ENCODE results near the gene GMCL1.

DNA sequence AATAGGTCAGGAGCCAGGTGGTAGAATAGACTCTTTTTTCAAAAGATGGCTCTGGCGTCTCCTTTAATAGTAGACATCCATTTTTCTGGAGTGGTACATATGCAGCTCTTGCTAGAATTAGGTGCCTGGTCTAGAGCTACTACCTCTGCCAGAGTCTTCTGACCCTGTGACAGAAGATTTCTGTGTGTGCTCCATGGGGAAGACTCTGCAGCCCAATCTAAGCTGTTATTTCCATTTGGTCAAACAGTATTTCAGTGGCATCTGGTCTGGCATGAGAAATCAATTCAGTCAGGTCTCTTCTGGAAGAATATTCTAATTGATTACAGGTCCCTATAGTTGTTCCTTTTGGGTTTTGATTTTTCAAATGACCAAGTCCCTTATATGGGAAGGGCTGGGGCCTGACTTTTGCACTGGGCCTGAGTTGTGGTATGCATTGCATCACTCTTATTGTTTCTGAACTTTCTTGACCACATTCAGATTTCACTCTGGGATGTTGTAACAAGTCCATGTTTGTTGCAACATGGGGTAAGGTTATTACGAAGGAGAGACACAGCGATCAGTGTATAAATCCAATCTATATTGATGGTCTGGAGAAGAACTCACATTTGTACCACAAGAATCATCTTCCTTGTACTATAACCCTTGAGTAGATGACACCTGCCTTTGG lies 97.5 kb downstream of the GMCL1 start:
- TF ChIP-seq YY1 (IDR thresholded peaks at IDR 0.05; ENCODE audit: low read depth) = no peak
- TF ChIP-seq FOXM1 (IDR thresholded peaks at IDR 0.05; ENCODE audit: borderline replicate concordance, low read depth) = no peak
- TF ChIP-seq, protein P1, sequence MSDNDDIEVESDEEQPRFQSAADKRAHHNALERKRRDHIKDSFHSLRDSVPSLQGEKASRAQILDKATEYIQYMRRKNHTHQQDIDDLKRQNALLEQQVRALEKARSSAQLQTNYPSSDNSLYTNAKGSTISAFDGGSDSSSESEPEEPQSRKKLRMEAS (IDR thresholded peaks at IDR 0.05) = no peak
- no peak for TF ChIP-seq CREB1 (IDR thresholded peaks at IDR 0.05; ENCODE audit: low read depth)
- no peak for TF ChIP-seq EP300 (IDR thresholded peaks at IDR 0.05; ENCODE audit: borderline replicate concordance)
- TF ChIP-seq NFIC (IDR thresholded peaks at IDR 0.05) = no peak
